Skeletal muscle tissue (tissue), 4 donors: ENCODE measurements around the gene PRDM11. TPM values are rescaled to one million over a fixed set of nuclear protein-coding genes. Genes with fewer than 3 reads are reported as not detected.

Experiments used
- H3K27ac ChIP-seq: one replicate; pipeline ENCODE4 v1.7.0; 2013; ENCODE audit warnings: mild to moderate bottlenecking, low read depth, low read length, inconsistent platforms
- H3K27me3 ChIP-seq, 3 donors: one replicate each; pipeline ENCODE4 v1.7.0; 2013; ENCODE audit warnings: low read length in 3 of 3; ENCODE audit not compliant: control insufficient read depth in 3 of 3, insufficient read depth in 3 of 3
- H3K36me3 ChIP-seq, 3 donors: one replicate each; pipeline ENCODE4 v1.7.0; 2013; ENCODE audit warnings: low read length in 3 of 3; ENCODE audit not compliant: control insufficient read depth in 3 of 3, insufficient read depth in 3 of 3
- H3K4me1 ChIP-seq, 3 donors: one replicate each; pipeline ENCODE4 v1.7.0; 2013; ENCODE audit warnings: low read length in 3 of 3, mild to moderate bottlenecking in 3 of 3; ENCODE audit not compliant: control insufficient read depth in 3 of 3, insufficient read depth in 3 of 3
- H3K4me3 ChIP-seq, 3 donors: one replicate each; pipeline ENCODE4 v1.7.0; 2013; ENCODE audit warnings: low read length in 3 of 3
- H3K9ac ChIP-seq, 3 donors: one replicate each; pipeline ENCODE4 v1.7.0; 2013; ENCODE audit warnings: low read length in 3 of 3, mild to moderate bottlenecking in 3 of 3, moderate library complexity in 2 of 3, low read depth in 1 of 3
- H3K9me3 ChIP-seq, 3 donors: one replicate each; pipeline ENCODE4 v1.7.0; 2013; ENCODE audit warnings: low read length in 3 of 3; ENCODE audit not compliant: control insufficient read depth in 3 of 3
- total RNA-seq: library from RNA; depleted of rRNA; stranded (reverse); fragments of >200 nt; gene quantifications from one replicate; pipeline ENCODE4 v1.2.3, GENCODE V29; 2014
- donor health status: Osteomylitis.

PRDM11 gene
- total RNA-seq, 1 donor from 2014 or later = 9.4 TPM

GRCh38 chr11:45252134-45252856 lies 105.9 kb downstream of the PRDM11 start:
- Histone ChIP-seq H3K27ac (no peak overlapping the region), H3K9me3 (no peaks in the 10 kb centered on the region), H3K27me3 (peaks cover 0 to 15% (median 14%) of the 10 kb centered on the region in 3 donors), H3K36me3 (no peaks in the 10 kb centered on the region), H3K9ac (no peak overlapping the region), H3K4me1 (peaks cover 0 to 5% (median 3%) of the 10 kb centered on the region in 3 donors), H3K4me3 (peak overlapping the region in 1 of 3 donors; percentile 35)

GRCh38 chr11:45252877-45253276 lies 106.4 kb downstream of the PRDM11 start:
- Histone ChIP-seq H3K36me3 (no peaks in the 10 kb centered on the region), H3K9me3 (no peaks in the 10 kb centered on the region), H3K27ac (no peak overlapping the region), H3K4me1 (peaks cover 0 to 5% (median 3%) of the 10 kb centered on the region in 3 donors), H3K4me3 (no peak overlapping the region), H3K9ac (no peak overlapping the region), H3K27me3 (peaks cover 0 to 16% (median 16%) of the 10 kb centered on the region in 3 donors)

GRCh38 chr11:45253640-45254039 lies 107.2 kb downstream of the PRDM11 start:
- no peaks in the 10 kb centered on the region for H3K36me3 ChIP-seq
- H3K9me3 ChIP-seq = no peaks in the 10 kb centered on the region
- peaks cover 0 to 20% (median 16%) of the 10 kb centered on the region in 3 donors for H3K27me3 ChIP-seq
- H3K4me1 ChIP-seq = peaks cover 0 to 5% (median 3%) of the 10 kb centered on the region in 3 donors
- no peak overlapping the region for H3K4me3 ChIP-seq
- H3K9ac ChIP-seq = no peak overlapping the region
- H3K27ac ChIP-seq = no peak overlapping the region

DNA sequence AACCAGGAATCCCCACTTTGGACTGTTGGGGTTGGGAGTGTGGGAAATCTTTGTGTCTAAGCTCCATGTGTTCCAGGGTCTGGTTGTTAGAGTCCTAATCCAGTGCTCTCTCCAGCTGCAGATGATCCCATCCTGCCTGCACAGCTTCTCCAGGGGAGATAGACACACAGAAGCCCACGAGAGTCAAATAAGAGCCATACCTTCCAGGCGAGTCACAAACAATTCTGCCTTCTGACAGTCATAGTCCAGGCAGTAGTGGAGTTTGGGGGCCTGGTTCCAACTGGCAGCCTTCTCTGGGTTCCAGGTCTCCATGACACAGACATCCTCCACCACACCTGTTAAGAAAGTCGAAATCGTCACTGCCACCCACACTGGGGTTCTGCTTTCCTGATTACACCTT lies 107.6 kb downstream of the PRDM11 start:
- H3K36me3 ChIP-seq = no peaks in the 10 kb centered on the region
- H3K9me3 ChIP-seq = no peaks in the 10 kb centered on the region
- no peak overlapping the region for H3K9ac ChIP-seq
- H3K27ac ChIP-seq = no peak overlapping the region
- peaks cover 0 to 5% (median 3%) of the 10 kb centered on the region in 3 donors for H3K4me1 ChIP-seq
- no peak overlapping the region for H3K4me3 ChIP-seq
- H3K27me3 ChIP-seq = peaks cover 0 to 20% (median 16%) of the 10 kb centered on the region in 3 donors

DNA sequence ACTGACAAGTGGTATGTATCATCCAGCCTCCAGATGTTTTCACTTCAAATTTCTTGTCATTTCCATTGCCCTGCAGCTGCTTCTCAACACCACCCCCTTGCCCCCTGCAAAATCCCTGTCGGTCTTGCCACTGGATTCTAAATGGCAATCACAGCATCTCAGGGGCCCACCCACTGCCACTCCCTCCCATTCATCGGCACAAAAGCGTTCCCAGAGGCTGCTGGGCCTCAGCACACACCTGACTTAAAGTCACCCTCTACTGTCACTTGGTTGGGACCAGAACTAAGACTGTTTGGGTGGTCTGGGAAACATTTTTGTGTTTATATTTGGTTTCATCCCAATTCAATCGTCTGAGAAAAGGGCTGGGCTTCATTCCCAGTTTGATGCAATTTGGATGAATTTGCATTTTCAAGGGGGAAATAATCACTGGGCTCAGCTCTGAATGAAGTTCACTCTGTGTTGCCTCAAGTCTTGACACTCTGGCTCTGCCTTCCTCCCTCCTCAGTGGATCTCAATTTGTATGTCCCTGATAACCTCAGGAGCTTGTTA lies 112.6 kb downstream of the PRDM11 start:
- Histone ChIP-seq H3K4me3 (no peak overlapping the region), H3K36me3 (no peaks in the 10 kb centered on the region), H3K27ac (no peak overlapping the region), H3K27me3 (peaks cover 8 to 27% (median 27%) of the 10 kb centered on the region in 3 donors), H3K9me3 (no peaks in the 10 kb centered on the region), H3K9ac (no peak overlapping the region), H3K4me1 (no peaks in the 10 kb centered on the region)

DNA sequence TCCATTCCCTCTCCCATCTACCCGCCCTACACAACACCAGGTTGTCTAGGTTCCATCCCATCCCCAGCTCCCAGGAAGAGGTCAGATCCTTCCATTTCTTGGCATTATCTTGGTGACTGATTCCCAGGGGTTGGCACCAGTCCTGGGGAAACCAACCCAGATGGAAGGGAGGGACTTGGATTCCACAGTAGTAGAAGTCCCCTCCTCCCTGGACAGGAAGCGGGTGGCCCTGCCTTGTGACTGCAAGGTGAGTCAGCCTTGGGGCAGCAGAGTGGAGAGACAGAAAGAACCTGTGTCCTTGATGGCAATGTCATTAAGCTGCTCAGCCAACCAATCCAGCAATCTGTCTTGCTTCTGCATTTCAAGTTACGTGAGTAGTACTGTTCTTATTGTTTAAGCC lies 113.2 kb downstream of the PRDM11 start:
- no peaks in the 10 kb centered on the region for H3K4me1 ChIP-seq
- H3K27ac ChIP-seq = no peak overlapping the region
- H3K4me3 ChIP-seq = no peak overlapping the region
- peaks cover 8 to 29% (median 23%) of the 10 kb centered on the region in 3 donors for H3K27me3 ChIP-seq
- H3K36me3 ChIP-seq = no peaks in the 10 kb centered on the region
- H3K9ac ChIP-seq = no peak overlapping the region
- H3K9me3 ChIP-seq = no peaks in the 10 kb centered on the region

DNA sequence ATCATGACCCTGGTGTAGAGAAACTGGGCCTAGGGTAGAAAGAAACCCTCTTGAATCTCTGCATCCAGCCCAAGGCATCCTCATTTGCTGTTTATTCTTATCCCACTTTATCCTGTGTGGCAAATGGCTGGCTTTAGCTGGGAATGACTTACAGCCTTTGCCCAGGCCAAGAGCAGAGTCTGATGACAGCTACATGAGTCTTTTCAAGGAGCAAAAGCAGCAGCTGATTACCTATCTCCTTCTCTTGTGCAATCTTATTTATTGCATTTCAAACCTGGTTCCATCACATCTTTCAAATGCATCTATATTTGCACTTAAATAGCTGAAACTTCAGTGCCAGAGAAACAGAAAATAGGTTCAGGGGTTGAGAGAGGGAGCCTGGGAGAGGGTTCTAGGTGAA lies 113.6 kb downstream of the PRDM11 start:
- no peak overlapping the region for H3K9ac ChIP-seq
- peaks cover 10 to 30% (median 23%) of the 10 kb centered on the region in 3 donors for H3K27me3 ChIP-seq
- H3K36me3 ChIP-seq = no peaks in the 10 kb centered on the region
- no peak overlapping the region for H3K27ac ChIP-seq
- no peaks in the 10 kb centered on the region for H3K9me3 ChIP-seq
- H3K4me3 ChIP-seq = no peak overlapping the region
- no peaks in the 10 kb centered on the region for H3K4me1 ChIP-seq

GRCh38 chr11:45262900-45263299 lies 116.5 kb downstream of the PRDM11 start:
- H3K9ac ChIP-seq = no peak overlapping the region
- H3K27ac ChIP-seq = no peak overlapping the region
- H3K36me3 ChIP-seq = no peaks in the 10 kb centered on the region
- H3K9me3 ChIP-seq = no peaks in the 10 kb centered on the region
- peaks cover 12 to 38% (median 27%) of the 10 kb centered on the region in 3 donors for H3K27me3 ChIP-seq
- H3K4me3 ChIP-seq = no peak overlapping the region
- H3K4me1 ChIP-seq = no peaks in the 10 kb centered on the region

GRCh38 chr11:45263773-45264172 lies 117.3 kb downstream of the PRDM11 start:
- no peaks in the 10 kb centered on the region for H3K9me3 ChIP-seq
- H3K4me1 ChIP-seq = no peaks in the 10 kb centered on the region
- no peak overlapping the region for H3K27ac ChIP-seq
- no peak overlapping the region for H3K9ac ChIP-seq
- H3K36me3 ChIP-seq = no peaks in the 10 kb centered on the region
- no peak overlapping the region for H3K4me3 ChIP-seq
- H3K27me3 ChIP-seq = peaks cover 18 to 43% (median 26%) of the 10 kb centered on the region in 3 donors

DNA sequence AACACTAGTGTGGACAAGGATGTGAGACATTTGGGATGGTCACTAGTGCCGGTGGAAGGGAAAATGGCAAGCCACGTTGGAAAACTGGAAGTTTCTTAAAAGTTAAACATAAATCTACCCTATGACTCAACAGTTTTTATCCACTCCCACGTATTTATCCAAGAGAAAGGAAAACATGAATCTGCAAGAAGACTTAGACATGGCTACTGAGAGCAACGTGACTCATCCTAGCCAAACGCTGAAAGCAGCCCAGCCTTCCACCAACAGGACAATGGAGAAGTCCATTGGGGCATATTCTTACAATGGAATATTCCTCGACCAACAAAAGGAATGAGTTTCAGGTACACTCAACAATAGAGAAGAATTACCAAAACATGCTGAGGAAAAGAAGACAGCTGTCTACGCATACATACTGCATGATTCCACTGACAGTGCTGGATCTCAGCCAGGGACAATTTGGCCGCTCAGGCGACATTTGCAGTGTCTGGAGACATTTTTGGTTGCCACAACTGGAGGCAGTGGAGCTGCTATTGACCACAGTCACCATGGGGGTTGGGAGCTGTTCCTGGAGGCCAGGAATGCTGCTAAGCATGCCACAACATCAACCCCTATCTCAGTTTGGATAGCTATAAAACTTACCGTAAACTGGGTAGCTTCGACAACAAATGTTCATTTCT lies 118.5 kb downstream of the PRDM11 start:
- Histone ChIP-seq H3K9ac (no peak overlapping the region), H3K36me3 (no peaks in the 10 kb centered on the region), H3K27me3 (peaks cover 18 to 40% (median 26%) of the 10 kb centered on the region in 3 donors), H3K9me3 (no peaks in the 10 kb centered on the region), H3K27ac (no peak overlapping the region), H3K4me3 (no peak overlapping the region), H3K4me1 (no peaks in the 10 kb centered on the region)
